ENCODE measurements around the gene PALD1. TPM values are rescaled to one million over a fixed set of nuclear protein-coding genes. Genes with fewer than 3 reads are reported as not detected.

PALD1 gene
- polyA plus RNA-seq, 2 donors, result 2.1 to 3.4 TPM

DNA sequence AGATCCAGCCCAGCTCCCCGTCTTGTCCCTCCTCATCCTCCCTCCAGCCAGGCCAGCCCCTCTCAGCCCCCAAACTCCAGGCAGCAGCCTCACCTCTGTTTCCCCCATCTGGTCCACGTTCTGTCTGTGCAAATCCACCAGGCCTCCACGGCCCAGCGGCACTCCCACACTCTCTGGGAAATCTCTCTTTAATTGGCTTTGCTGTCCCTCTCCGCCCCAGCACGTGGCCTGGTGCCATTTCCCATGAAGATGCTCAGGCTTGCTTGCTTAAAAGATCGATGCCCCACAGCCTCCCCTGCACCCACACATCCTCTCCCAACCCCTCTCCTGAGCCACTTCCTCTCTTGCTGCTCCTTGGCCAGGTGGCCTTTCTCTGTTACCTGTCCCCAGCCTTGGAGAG is 84.7 kb downstream of the PALD1 start:
- H3K9me3 ChIP-seq (ENCODE audit: control insufficient read depth in 2 of 2, insufficient read depth in 1 of 2, low read depth in 1 of 2, low read length in 1 of 2), result no peaks in the 10 kb centered on the region
- no peaks in the 10 kb centered on the region for H3K27me3 ChIP-seq (ENCODE audit: control insufficient read depth in 1 of 2, insufficient read depth in 2 of 2, low read length in 2 of 2)
- 53 to 71% methylated on average over 7 of the region's 7 CpGs for WGBS, 2 donors
- no peak overlapping the region for H3K27ac ChIP-seq (ENCODE audit: low read depth in 2 of 2, low read length in 1 of 2)
- H3K36me3 ChIP-seq (ENCODE audit: control insufficient read depth in 2 of 2, insufficient read depth in 2 of 2, low read length in 1 of 2), result peaks cover 5% of the 10 kb centered on the region in 2 donors
- H3K4me3 ChIP-seq (ENCODE audit: low read depth in 1 of 2, low read length in 2 of 2), result no peak overlapping the region
- H3K4me1 ChIP-seq (ENCODE audit: control insufficient read depth in 2 of 2, insufficient read depth in 2 of 2, low read length in 1 of 2), result peaks cover 0 to 4% of the 10 kb centered on the region in 2 donors

DNA sequence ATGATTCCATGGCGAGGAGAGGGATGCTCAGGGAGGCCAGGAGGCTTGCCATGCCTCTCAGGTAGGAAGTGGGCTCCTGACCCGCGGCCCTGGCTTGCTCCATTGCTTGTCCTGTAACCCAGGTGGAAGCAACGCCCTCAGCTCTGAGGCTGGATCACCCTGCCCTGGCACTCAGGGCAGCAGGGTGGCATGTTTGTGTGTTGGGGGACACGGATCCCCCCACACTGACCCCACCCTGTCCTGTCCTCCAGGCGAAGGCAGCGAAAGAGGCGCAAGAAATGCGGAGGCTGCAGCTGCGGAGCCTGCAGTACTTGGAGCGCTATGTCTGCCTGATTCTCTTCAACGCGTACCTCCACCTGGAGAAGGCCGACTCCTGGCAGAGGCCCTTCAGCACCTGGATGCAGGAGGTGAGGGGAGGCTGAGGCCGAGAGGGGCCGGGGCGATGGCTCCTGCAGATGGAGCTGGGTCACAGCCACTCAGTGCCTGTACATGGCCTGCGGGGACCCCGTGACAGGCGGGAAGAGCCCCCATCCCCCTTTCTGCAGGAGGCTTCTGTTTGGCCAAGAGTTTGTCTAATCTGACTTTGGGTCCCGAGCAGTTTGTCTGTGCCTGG is 85.7 kb downstream of the PALD1 start:
- Histone ChIP-seq H3K4me1 (ENCODE audit: control insufficient read depth in 2 of 2, insufficient read depth in 2 of 2, low read length in 1 of 2) (no peaks in the 10 kb centered on the region), H3K27ac (ENCODE audit: low read depth in 2 of 2, low read length in 1 of 2) (no peak overlapping the region), H3K27me3 (ENCODE audit: control insufficient read depth in 1 of 2, insufficient read depth in 2 of 2, low read length in 2 of 2) (no peaks in the 10 kb centered on the region), H3K4me3 (ENCODE audit: low read depth in 1 of 2, low read length in 2 of 2) (no peak overlapping the region), H3K9me3 (ENCODE audit: control insufficient read depth in 2 of 2, insufficient read depth in 1 of 2, low read depth in 1 of 2, low read length in 1 of 2) (no peaks in the 10 kb centered on the region), H3K36me3 (ENCODE audit: control insufficient read depth in 2 of 2, insufficient read depth in 2 of 2, low read length in 1 of 2) (peaks cover 5% of the 10 kb centered on the region in 2 donors)
- WGBS, 2 donors, result 93 to 95% methylated on average over 21 of the region's 21 CpGs

DNA sequence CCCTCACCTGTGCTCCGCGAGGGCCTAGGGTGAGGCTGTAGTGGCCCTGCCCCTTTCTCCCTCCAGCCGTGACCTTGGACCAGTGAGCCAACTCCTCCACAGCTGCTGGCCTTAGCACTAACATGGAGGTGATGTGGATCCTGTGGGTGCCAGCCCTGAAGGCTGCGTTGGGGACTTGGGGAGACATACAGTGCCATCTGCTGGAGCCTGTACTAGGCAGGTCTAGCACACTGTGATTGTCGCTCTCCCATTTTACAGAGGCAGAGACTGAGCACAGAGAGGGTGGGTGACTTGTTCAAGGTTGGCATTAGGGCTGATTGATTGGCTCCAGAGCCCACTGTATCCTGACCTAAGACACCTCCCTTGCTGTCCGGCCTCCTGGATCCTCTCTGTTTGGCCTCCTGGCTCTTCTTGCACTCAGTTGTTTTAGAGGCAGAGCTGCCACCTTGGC is 86.4 kb downstream of the PALD1 start:
- Histone ChIP-seq H3K27ac (ENCODE audit: low read depth in 2 of 2, low read length in 1 of 2) (no peak overlapping the region), H3K36me3 (ENCODE audit: control insufficient read depth in 2 of 2, insufficient read depth in 2 of 2, low read length in 1 of 2) (peaks cover 5% of the 10 kb centered on the region in 2 donors), H3K9me3 (ENCODE audit: control insufficient read depth in 2 of 2, insufficient read depth in 1 of 2, low read depth in 1 of 2, low read length in 1 of 2) (no peaks in the 10 kb centered on the region), H3K27me3 (ENCODE audit: control insufficient read depth in 1 of 2, insufficient read depth in 2 of 2, low read length in 2 of 2) (no peaks in the 10 kb centered on the region), H3K4me1 (ENCODE audit: control insufficient read depth in 2 of 2, insufficient read depth in 2 of 2, low read length in 1 of 2) (no peaks in the 10 kb centered on the region), H3K4me3 (ENCODE audit: low read depth in 1 of 2, low read length in 2 of 2) (no peak overlapping the region)
- whole genome bisulfite sequencing, 2 donors, result 87 to 91% methylated on average over 6 of the region's 6 CpGs

- H3K36me3 ChIP-seq (ENCODE audit: control insufficient read depth in 2 of 2, insufficient read depth in 2 of 2, low read length in 1 of 2), result peaks cover 5% of the 10 kb centered on the region in 2 donors
- 85 to 86% methylated on average over 18 of the region's 18 CpGs for WGBS, 2 donors
- no peaks in the 10 kb centered on the region for H3K4me1 ChIP-seq (ENCODE audit: control insufficient read depth in 2 of 2, insufficient read depth in 2 of 2, low read length in 1 of 2)
- H3K27me3 ChIP-seq (ENCODE audit: control insufficient read depth in 1 of 2, insufficient read depth in 2 of 2, low read length in 2 of 2), result no peaks in the 10 kb centered on the region
- H3K9me3 ChIP-seq (ENCODE audit: control insufficient read depth in 2 of 2, insufficient read depth in 1 of 2, low read depth in 1 of 2, low read length in 1 of 2), result no peaks in the 10 kb centered on the region
- no peak overlapping the region for H3K27ac ChIP-seq (ENCODE audit: low read depth in 2 of 2, low read length in 1 of 2)
- H3K4me3 ChIP-seq (ENCODE audit: low read depth in 1 of 2, low read length in 2 of 2), result no peak overlapping the region
Measured at GRCh38 chr10:70565556-70566514, 87.3 kb downstream of the PALD1 start.

DNA sequence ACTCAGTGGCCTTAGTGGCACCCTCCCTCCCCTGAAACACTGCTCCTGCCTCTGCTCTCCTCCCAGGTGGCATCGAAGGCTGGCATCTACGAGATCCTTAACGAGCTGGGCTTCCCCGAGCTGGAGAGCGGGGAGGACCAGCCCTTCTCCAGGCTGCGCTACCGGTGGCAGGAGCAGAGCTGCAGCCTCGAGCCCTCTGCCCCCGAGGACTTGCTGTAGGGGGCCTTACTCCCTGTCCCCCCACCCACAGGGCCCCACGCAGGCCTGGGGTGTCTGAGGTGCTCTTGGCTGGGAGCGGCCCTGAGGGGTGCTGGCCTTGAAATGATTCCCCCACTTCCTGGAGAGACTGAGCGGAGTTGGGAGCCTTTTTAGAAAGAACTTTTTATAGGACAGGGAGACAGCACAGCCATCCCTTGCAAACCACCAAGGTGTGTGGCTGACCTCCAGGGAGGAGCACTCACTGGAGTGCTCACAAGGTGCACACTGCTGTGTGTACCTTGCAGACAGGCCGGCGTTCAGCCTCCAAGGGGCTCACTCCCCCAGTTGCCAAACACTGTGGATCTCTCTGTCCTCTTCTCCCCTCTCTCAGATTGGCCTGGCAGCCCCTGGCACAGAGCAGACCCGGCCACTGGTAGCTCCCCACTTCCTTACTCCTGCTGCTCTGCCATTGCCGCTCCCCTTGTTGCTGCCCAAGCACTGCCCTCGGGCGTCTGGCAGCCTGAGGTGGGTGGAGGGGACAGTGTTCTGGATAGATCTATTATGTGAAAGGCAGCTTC is 88.1 kb downstream of the PALD1 start:
- Histone ChIP-seq H3K9me3 (ENCODE audit: control insufficient read depth in 2 of 2, insufficient read depth in 1 of 2, low read depth in 1 of 2, low read length in 1 of 2) (no peaks in the 10 kb centered on the region), H3K27ac (ENCODE audit: low read depth in 2 of 2, low read length in 1 of 2) (no peak overlapping the region), H3K27me3 (ENCODE audit: control insufficient read depth in 1 of 2, insufficient read depth in 2 of 2, low read length in 2 of 2) (no peaks in the 10 kb centered on the region), H3K4me3 (ENCODE audit: low read depth in 1 of 2, low read length in 2 of 2) (no peak overlapping the region), H3K4me1 (ENCODE audit: control insufficient read depth in 2 of 2, insufficient read depth in 2 of 2, low read length in 1 of 2) (no peaks in the 10 kb centered on the region), H3K36me3 (ENCODE audit: control insufficient read depth in 2 of 2, insufficient read depth in 2 of 2, low read length in 1 of 2) (peaks cover 5% of the 10 kb centered on the region in 2 donors)
- 82 to 87% methylated on average over 18 of the region's 18 CpGs for WGBS, 2 donors

DNA sequence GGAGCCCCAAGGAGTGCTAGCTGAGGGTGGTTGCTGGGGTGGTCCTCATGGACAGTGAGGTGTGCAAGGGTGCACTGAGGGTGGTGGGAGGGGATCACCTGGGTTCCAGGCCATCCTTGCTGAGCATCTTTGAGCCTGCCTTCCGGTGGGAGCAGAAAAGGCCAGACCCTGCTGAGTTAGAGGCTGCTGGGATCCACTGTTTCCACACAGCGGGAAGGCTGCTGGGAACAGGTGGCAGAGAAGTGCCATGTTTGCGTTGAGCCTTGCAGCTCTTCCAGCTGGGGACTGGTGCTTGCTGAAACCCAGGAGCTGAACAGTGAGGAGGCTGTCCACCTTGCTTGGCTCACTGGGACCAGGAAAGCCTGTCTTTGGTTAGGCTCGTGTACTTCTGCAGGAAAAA is 89.0 kb downstream of the PALD1 start:
- no peaks in the 10 kb centered on the region for H3K9me3 ChIP-seq (ENCODE audit: control insufficient read depth in 2 of 2, insufficient read depth in 1 of 2, low read depth in 1 of 2, low read length in 1 of 2)
- H3K27ac ChIP-seq (ENCODE audit: low read depth in 2 of 2, low read length in 1 of 2), result no peak overlapping the region
- H3K27me3 ChIP-seq (ENCODE audit: control insufficient read depth in 1 of 2, insufficient read depth in 2 of 2, low read length in 2 of 2), result no peaks in the 10 kb centered on the region
- 79 to 92% methylated on average over 4 of the region's 4 CpGs for WGBS, 2 donors
- H3K4me1 ChIP-seq (ENCODE audit: control insufficient read depth in 2 of 2, insufficient read depth in 2 of 2, low read length in 1 of 2), result no peaks in the 10 kb centered on the region
- no peak overlapping the region for H3K4me3 ChIP-seq (ENCODE audit: low read depth in 1 of 2, low read length in 2 of 2)
- peaks cover 3 to 5% of the 10 kb centered on the region in 2 donors for H3K36me3 ChIP-seq (ENCODE audit: control insufficient read depth in 2 of 2, insufficient read depth in 2 of 2, low read length in 1 of 2)

DNA sequence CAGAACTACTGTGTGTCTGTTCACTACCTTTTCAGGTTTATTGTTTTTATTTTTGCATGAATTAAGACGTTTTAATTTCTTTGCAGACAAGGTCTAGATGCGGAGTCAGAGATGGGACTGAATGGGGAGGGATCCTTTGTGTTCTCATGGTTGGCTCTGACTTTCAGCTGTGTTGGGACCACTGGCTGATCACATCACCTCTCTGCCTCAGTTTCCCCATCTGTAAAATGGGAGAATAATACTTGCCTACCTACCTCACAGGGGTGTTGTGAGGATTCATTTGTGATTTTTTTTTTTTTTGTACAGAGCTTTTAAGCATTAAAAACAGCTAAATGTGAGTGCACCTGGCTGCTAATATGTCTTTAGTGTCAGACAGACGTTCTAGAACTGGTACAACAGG is 89.5 kb downstream of the PALD1 start:
- Histone ChIP-seq H3K36me3 (ENCODE audit: control insufficient read depth in 2 of 2, insufficient read depth in 2 of 2, low read length in 1 of 2) (peaks cover 3 to 5% of the 10 kb centered on the region in 2 donors), H3K27me3 (ENCODE audit: control insufficient read depth in 1 of 2, insufficient read depth in 2 of 2, low read length in 2 of 2) (no peaks in the 10 kb centered on the region), H3K9me3 (ENCODE audit: control insufficient read depth in 2 of 2, insufficient read depth in 1 of 2, low read depth in 1 of 2, low read length in 1 of 2) (no peaks in the 10 kb centered on the region), H3K4me3 (ENCODE audit: low read depth in 1 of 2, low read length in 2 of 2) (no peak overlapping the region), H3K4me1 (ENCODE audit: control insufficient read depth in 2 of 2, insufficient read depth in 2 of 2, low read length in 1 of 2) (peaks cover 0 to under 1% of the 10 kb centered on the region in 2 donors), H3K27ac (ENCODE audit: low read depth in 2 of 2, low read length in 1 of 2) (no peak overlapping the region)
- WGBS, 2 donors, result 83 to 92% methylated on average over 3 of the region's 3 CpGs

DNA sequence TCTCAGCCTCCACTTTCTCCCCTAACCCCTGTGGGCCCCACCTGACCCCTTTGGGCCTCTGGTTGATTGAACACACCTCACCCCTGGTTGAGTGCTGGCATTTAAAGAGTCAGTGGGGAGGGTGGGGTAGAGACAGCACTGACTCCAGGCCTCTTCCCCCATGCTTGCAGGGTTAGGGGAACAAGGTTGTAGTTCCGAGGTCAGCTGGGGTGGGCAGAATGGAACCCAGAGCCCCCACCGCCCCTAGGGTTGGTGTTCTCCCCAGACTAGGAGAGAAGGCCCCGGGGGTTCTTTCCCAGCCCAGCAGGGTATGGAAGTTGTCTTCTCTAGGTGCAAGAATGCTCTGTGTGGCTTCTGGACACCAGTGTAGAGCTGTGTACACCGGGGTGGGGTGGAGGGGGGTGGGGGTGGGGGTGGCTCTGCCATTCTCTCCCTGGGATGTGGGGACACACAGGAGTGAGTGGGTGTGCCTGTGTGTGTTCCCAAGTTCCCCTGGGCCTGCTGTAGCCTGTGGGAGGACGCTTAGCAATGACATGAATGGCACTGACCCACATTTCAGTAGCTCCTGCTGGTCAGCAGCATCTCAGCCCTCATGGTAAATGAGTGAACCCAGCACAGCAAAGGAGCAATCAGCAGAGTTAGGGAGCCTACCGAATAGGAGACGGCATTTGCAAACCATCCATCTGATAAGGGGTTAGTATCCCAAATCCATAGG is 90.4 kb downstream of the PALD1 start:
- Histone ChIP-seq H3K4me1 (ENCODE audit: control insufficient read depth in 2 of 2, insufficient read depth in 2 of 2, low read length in 1 of 2) (peaks cover 0 to 3% of the 10 kb centered on the region in 2 donors), H3K36me3 (ENCODE audit: control insufficient read depth in 2 of 2, insufficient read depth in 2 of 2, low read length in 1 of 2) (peaks cover 3 to 5% of the 10 kb centered on the region in 2 donors), H3K27me3 (ENCODE audit: control insufficient read depth in 1 of 2, insufficient read depth in 2 of 2, low read length in 2 of 2) (no peaks in the 10 kb centered on the region), H3K9me3 (ENCODE audit: control insufficient read depth in 2 of 2, insufficient read depth in 1 of 2, low read depth in 1 of 2, low read length in 1 of 2) (no peaks in the 10 kb centered on the region), H3K27ac (ENCODE audit: low read depth in 2 of 2, low read length in 1 of 2) (no peak overlapping the region), H3K4me3 (ENCODE audit: low read depth in 1 of 2, low read length in 2 of 2) (no peak overlapping the region)
- WGBS, 2 donors, result 83 to 93% methylated on average over 7 of the region's 7 CpGs

GRCh38 chr10:70571236-70571635 is 92.7 kb downstream of the PALD1 start:
- Histone ChIP-seq H3K27me3 (ENCODE audit: control insufficient read depth in 1 of 2, insufficient read depth in 2 of 2, low read length in 2 of 2) (no peaks in the 10 kb centered on the region), H3K9me3 (ENCODE audit: control insufficient read depth in 2 of 2, insufficient read depth in 1 of 2, low read depth in 1 of 2, low read length in 1 of 2) (no peaks in the 10 kb centered on the region), H3K36me3 (ENCODE audit: control insufficient read depth in 2 of 2, insufficient read depth in 2 of 2, low read length in 1 of 2) (peaks cover 0 to 4% of the 10 kb centered on the region in 2 donors), H3K4me3 (ENCODE audit: low read depth in 1 of 2, low read length in 2 of 2) (no peak overlapping the region), H3K4me1 (ENCODE audit: control insufficient read depth in 2 of 2, insufficient read depth in 2 of 2, low read length in 1 of 2) (peaks cover 0 to 10% of the 10 kb centered on the region in 2 donors), H3K27ac (ENCODE audit: low read depth in 2 of 2, low read length in 1 of 2) (no peak overlapping the region)
- 78 to 93% methylated on average over 4 of the region's 4 CpGs for WGBS, 2 donors

Measured in esophagus (tissue), 2 donors.